WI38 (cell line): ENCODE results near the gene EIF2S3.
"Not testable (repeated sequence)": the region's sequence is repeated elsewhere in the genome, so short reads cannot be mapped to it uniquely, and the experiment has no call there.

ENCODE experiments used
- H3K4me3 ChIP-seq: 2 replicates; pipeline ENCODE4 v1.5.1; 2011; ENCODE audit warnings: low read depth, mild to moderate bottlenecking, control low read depth, low read length
- CTCF ChIP-seq: IDR thresholded peaks from 2 replicates; pipeline ENCODE4 v1.5.1; 2012; ENCODE audit warnings: low read depth, mild to moderate bottlenecking, control low read depth, low read length

EIF2S3 gene

DNA sequence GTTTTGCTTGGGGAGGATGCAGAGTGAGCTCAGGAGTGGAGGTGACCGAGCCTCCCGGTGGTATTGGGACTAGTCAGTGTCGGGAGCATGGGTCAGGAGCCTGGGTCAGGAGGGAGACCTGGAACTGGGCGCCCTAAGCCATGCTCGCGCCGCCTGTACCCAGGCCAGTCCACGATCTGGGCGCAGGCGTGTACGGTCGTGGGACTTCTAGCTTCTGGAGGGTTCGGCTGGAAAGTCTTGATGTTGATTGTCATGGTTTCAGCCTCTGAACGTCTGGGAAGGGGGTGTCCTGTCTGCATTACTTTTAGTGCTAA is 244 bp downstream of the EIF2S3 start:
- no peak for TF ChIP-seq CTCF
- no peak overlapping the region for H3K4me3 ChIP-seq

DNA sequence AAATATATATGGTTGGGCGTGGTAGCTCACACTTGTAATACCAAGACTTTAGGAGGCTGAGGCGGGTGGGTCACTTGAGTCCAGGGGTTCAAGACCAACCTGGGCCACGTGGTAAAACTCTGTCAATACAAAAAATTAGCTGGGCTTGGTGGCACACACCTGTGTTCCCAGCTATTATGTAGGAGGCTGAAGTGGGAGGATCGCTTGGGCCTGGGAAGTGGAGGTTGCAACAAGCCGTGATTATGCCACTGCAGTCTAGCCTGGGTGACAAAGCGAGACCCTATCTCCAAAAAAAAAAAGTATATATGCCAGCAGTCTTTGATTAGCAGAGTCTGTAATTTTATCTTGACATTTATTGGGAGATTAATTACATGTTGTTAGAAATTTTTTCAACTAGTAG is 8.7 kb downstream of the EIF2S3 start:
- no peak overlapping the region for H3K4me3 ChIP-seq
- no peak for TF ChIP-seq CTCF

- no peak for TF ChIP-seq CTCF
- no peak overlapping the region for H3K4me3 ChIP-seq
Measured at GRCh38 chrX:24069877-24070276, 15.1 kb downstream of the EIF2S3 start.

- TF ChIP-seq CTCF = no peak
Measured at GRCh38 chrX:24079411-24079810, 24.7 kb downstream of the EIF2S3 start.

DNA sequence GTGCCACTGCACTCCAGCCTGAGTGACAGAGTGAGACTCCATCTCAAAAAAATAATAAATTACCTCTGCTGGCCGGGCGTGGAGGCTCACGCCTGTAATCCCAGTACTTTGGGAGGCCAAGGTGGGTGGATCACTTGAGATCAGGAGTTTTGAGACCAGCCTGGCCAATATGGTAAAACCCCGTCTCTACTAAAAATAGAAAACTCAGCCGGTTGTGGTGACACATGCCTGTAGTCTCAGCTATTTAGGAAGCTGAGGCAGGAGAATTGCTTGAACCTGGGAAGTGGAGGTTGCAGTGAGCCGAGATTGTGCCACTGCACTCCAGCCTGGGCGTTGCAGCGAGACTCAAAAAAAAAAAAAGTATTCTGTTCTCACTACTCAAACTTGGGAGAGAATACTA is 25.5 kb downstream of the EIF2S3 start:
- H3K4me3 ChIP-seq = not testable (repeated sequence)

More at GRCh38 chrX:24079411-24079810, 24.7 kb downstream of the EIF2S3 start:
- no peak overlapping the region for H3K4me3 ChIP-seq

DNA sequence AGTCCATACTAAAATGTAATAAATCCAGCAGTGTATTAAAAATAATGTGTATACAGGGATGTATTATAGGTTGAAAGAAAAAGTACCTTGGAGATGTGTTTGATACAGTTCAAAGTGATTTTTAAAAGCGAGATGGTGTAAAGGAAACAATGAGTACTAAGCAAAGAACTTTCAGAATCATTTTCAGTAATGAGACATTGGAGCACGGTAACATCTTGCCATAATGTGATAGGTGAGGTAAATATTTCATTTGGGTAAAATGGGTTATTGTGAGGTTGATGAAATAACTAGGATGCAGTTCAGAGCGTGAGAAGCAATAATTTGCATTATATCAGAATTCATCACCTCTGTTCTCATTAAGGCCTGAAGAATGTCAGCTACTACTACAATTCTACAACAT is 25.9 kb downstream of the EIF2S3 start:
- H3K4me3 ChIP-seq = no peak overlapping the region
- TF ChIP-seq CTCF = no peak

- no peak overlapping the region for H3K4me3 ChIP-seq
Measured at GRCh38 chrX:24081661-24082154, 27.0 kb downstream of the EIF2S3 start.

More at GRCh38 chrX:24081661-24082154, 27.0 kb downstream of the EIF2S3 start:
- peak; percentile 56 for TF ChIP-seq CTCF
